Lower lobe of right lung (tissue), 2 donors: Measurements from ENCODE around the gene SYNDIG1. TPM values are rescaled to one million over a fixed set of nuclear protein-coding genes. Genes with fewer than 3 reads are reported as not detected.

Experiments used
- ATAC-seq, 2 donors: fragments of 200-7000 bp; cut with Tn5 transposase; one replicate each; pipeline ENCODE4 v1.9.1; 2020 to 2022; ENCODE audit warnings: mild to moderate bottlenecking in 2 of 2, moderate library complexity in 2 of 2
- DNase-seq: peaks from one replicate; pipeline ENCODE4 v3.0.0-alpha.2; 2020
- H3K27ac ChIP-seq: fragments of 200-600 bp; one replicate; pipeline ENCODE4 v1.8.0; 2022
- H3K27me3 ChIP-seq: fragments of 200-600 bp; one replicate; pipeline ENCODE4 v1.8.0; 2022; ENCODE audit warnings: low read depth
- H3K36me3 ChIP-seq: fragments of 200-600 bp; one replicate; pipeline ENCODE4 v1.8.0; 2022; ENCODE audit warnings: mild to moderate bottlenecking
- H3K4me1 ChIP-seq: fragments of 200-600 bp; one replicate; pipeline ENCODE4 v1.8.0; 2022
- H3K4me3 ChIP-seq: fragments of 200-600 bp; one replicate; pipeline ENCODE4 v1.8.0; 2022; ENCODE audit warnings: mild to moderate bottlenecking
- H3K9me3 ChIP-seq: fragments of 200-600 bp; one replicate; pipeline ENCODE4 v1.8.0; 2022
- CTCF ChIP-seq: fragments of 200-600 bp; IDR thresholded peaks from one replicate; pipeline ENCODE4 v1.8.0; 2022; ENCODE audit warnings: antibody characterized with exemption, mild to moderate bottlenecking
- intact Hi-C: fragments of 100-400 bp; cut with DNase I; formaldehyde crosslinking; loops from one replicate; pipeline ENCODE4 v1.11.0; 2022
- total RNA-seq: library from RNA; stranded (reverse); fragmentation: NEBNext Ultra II Directional; extraction: Animal tissue kit (Norgen Biotek cat#: 25700); gene quantifications from one replicate; pipeline ENCODE4 v1.2.1, GENCODE V29; 2021
- donor health status: DM: no; HTN: yes; CAD: no; lungs with severe emphysema.

SYNDIG1 gene
- total RNA-seq, 1 donor from 2014 or later, result 0.15 TPM

- Histone ChIP-seq H3K36me3 (no peaks in the 10 kb centered on the region), H3K27ac (no peak overlapping the region), H3K4me3 (no peak overlapping the region), H3K9me3 (peaks cover 8% of the 10 kb centered on the region), H3K27me3 (peaks cover 15% of the 10 kb centered on the region), H3K4me1 (no peaks in the 10 kb centered on the region)
- intact Hi-C loops, result no loop called here
- no peak for TF ChIP-seq CTCF
- no peak for ATAC-seq
- DNase-seq, result no peak
Observed at GRCh38 chr20:24647713-24648112, 178.3 kb downstream of the SYNDIG1 start.

- Histone ChIP-seq H3K27me3 (peaks cover 15% of the 10 kb centered on the region), H3K9me3 (peaks cover 8% of the 10 kb centered on the region), H3K36me3 (no peaks in the 10 kb centered on the region), H3K4me3 (no peak overlapping the region), H3K27ac (no peak overlapping the region), H3K4me1 (no peaks in the 10 kb centered on the region)
- ATAC-seq, result no peak
- intact Hi-C loops, result no loop called here
- TF ChIP-seq CTCF, result no peak
- DNase-seq, result no peak
Observed at GRCh38 chr20:24648481-24648880, 179.1 kb downstream of the SYNDIG1 start.

- H3K27me3 ChIP-seq, result peaks cover 15% of the 10 kb centered on the region
- intact Hi-C loops, result no loop called here
- H3K4me3 ChIP-seq, result no peak overlapping the region
- DNase-seq, result no peak
- no peak for TF ChIP-seq CTCF
- no peaks in the 10 kb centered on the region for H3K4me1 ChIP-seq
- peaks cover 4% of the 10 kb centered on the region for H3K9me3 ChIP-seq
- ATAC-seq, result no peak
- no peak overlapping the region for H3K27ac ChIP-seq
- H3K36me3 ChIP-seq, result no peaks in the 10 kb centered on the region
Observed at GRCh38 chr20:24648919-24649318, 179.5 kb downstream of the SYNDIG1 start.

- no peaks in the 10 kb centered on the region for H3K9me3 ChIP-seq
- H3K27me3 ChIP-seq, result peaks cover 15% of the 10 kb centered on the region
- no peak for TF ChIP-seq CTCF
- H3K4me1 ChIP-seq, result no peaks in the 10 kb centered on the region
- no peaks in the 10 kb centered on the region for H3K36me3 ChIP-seq
- no peak for DNase-seq
- no peak overlapping the region for H3K4me3 ChIP-seq
- no peak for ATAC-seq
- H3K27ac ChIP-seq, result no peak overlapping the region
- intact Hi-C loops, result no loop called here
Observed at GRCh38 chr20:24649787-24650490, 180.5 kb downstream of the SYNDIG1 start.

- no peak overlapping the region for H3K4me3 ChIP-seq
- H3K4me1 ChIP-seq, result no peaks in the 10 kb centered on the region
- no peaks in the 10 kb centered on the region for H3K9me3 ChIP-seq
- ATAC-seq (no peak), DNase-seq (no peak)
- TF ChIP-seq CTCF, result no peak
- peaks cover 12% of the 10 kb centered on the region for H3K27me3 ChIP-seq
- intact Hi-C loops, result no loop called here
- H3K27ac ChIP-seq, result no peak overlapping the region
- H3K36me3 ChIP-seq, result no peaks in the 10 kb centered on the region
Observed at GRCh38 chr20:24651171-24651975, 181.9 kb downstream of the SYNDIG1 start.
